ENCODE measurements around the gene GLIS2.
"Not testable (repeated sequence)": the region's sequence is repeated elsewhere in the genome, so short reads cannot be mapped to it uniquely, and the experiment has no call there.

The GLIS2 gene

GRCh38 chr16:4341250-4341649 is 25.4 kb downstream of the GLIS2 start:
- H3K4me1 ChIP-seq: no peaks in the 10 kb centered on the region
- H3K4me2 ChIP-seq (ENCODE audit: low read length): no peak overlapping the region
- no peak overlapping the region for H2AFZ ChIP-seq
- H3K9me3 ChIP-seq (ENCODE audit: control insufficient read depth, low read length): no peaks in the 10 kb centered on the region
- no peaks in the 10 kb centered on the region for H3K36me3 ChIP-seq (ENCODE audit: control insufficient read depth, insufficient read depth, low read length)
- H3K9ac ChIP-seq: no peak overlapping the region
- TF ChIP-seq CTCF (IDR thresholded peaks at IDR 0.05): no peak
- no peak overlapping the region for H3K4me3 ChIP-seq (ENCODE audit: low read depth, low read length)
- H3K79me2 ChIP-seq: peaks cover 24% of the 10 kb centered on the region
- H3K27ac ChIP-seq: no peak overlapping the region
- H3K27me3 ChIP-seq (ENCODE audit: control insufficient read depth, insufficient read depth, low read length): no peaks in the 10 kb centered on the region

DNA sequence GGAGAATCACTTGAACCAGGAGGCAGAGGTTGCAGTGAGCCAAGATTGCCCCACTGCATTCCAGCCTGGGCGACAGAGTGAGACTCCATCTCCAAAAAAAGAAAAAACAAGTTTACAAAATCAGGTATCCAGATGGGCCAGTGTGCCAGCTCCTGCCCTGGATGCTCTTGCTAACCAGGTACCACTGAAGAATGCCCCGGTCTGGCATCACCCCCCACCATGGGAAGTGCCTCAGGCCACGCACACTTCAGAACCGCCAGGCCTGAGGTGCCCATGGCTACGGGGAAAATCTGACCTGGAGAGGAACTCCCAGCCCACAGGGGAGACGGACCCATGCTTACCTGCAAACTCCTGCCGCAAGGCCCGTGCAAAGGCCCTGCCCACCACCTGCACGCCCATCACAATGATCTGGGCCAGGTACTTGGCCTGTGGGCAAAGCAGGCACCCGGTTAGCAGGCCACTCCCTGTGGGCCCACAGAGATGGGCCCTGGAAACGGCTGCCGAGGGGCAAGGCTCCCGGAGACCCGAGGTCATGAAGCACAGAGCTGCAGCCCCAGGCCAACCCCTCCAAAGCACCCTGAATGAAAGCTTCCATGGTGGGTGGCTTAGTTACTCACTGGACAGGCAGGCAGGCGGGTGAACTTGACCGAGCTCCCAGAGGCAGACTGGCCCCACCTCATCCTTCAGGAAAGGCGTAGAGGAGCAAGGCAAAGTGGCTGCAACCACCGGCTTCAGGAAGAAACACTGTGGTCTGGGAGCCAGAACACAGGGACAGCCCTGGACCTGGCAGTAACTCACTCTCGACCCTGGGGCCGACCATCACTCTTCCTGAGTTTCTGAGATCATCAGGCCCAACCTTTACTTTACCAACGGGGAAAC is 27.2 kb downstream of the GLIS2 start:
- Histone ChIP-seq H3K4me3 (ENCODE audit: low read depth, low read length) (no peak overlapping the region), H3K4me1 (no peaks in the 10 kb centered on the region), H3K9ac (no peak overlapping the region)

GRCh38 chr16:4344300-4344982 is 28.6 kb downstream of the GLIS2 start:
- H3K4me2 ChIP-seq (ENCODE audit: low read length); H3K4me3 ChIP-seq (ENCODE audit: low read depth, low read length); H3K9ac ChIP-seq; H3K27ac ChIP-seq; H3K27me3 ChIP-seq (ENCODE audit: control insufficient read depth, insufficient read depth, low read length); H3K9me3 ChIP-seq (ENCODE audit: control insufficient read depth, low read length); H3K36me3 ChIP-seq (ENCODE audit: control insufficient read depth, insufficient read depth, low read length); H2AFZ ChIP-seq; H3K4me1 ChIP-seq: not testable (repeated sequence)
- H3K79me2 ChIP-seq: peaks cover 24% of the 10 kb centered on the region

More for the DNA sequence above, 27.2 kb downstream of the GLIS2 start:
- Histone ChIP-seq H3K27ac (no peak overlapping the region), H3K36me3 (ENCODE audit: control insufficient read depth, insufficient read depth, low read length) (no peaks in the 10 kb centered on the region), H2AFZ (no peak overlapping the region), H3K4me2 (ENCODE audit: low read length) (no peak overlapping the region), H3K79me2 (peaks cover 24% of the 10 kb centered on the region), H3K27me3 (ENCODE audit: control insufficient read depth, insufficient read depth, low read length) (no peaks in the 10 kb centered on the region), H3K9me3 (ENCODE audit: control insufficient read depth, low read length) (no peaks in the 10 kb centered on the region)
- no peak for TF ChIP-seq CTCF (IDR thresholded peaks at IDR 0.05)

GRCh38 chr16:4344983-4345835 is 29.3 kb downstream of the GLIS2 start:
- Histone ChIP-seq H3K79me2 (peaks cover 24% of the 10 kb centered on the region), H3K4me3 (ENCODE audit: low read depth, low read length) (no peak overlapping the region), H3K4me1 (no peaks in the 10 kb centered on the region), H3K4me2 (ENCODE audit: low read length) (no peak overlapping the region), H3K9ac (no peak overlapping the region), H2AFZ (no peak overlapping the region), H3K27ac (no peak overlapping the region), H3K9me3 (ENCODE audit: control insufficient read depth, low read length) (no peaks in the 10 kb centered on the region), H3K27me3 (ENCODE audit: control insufficient read depth, insufficient read depth, low read length) (no peaks in the 10 kb centered on the region), H3K36me3 (ENCODE audit: control insufficient read depth, insufficient read depth, low read length) (no peaks in the 10 kb centered on the region)
- no peak for TF ChIP-seq CTCF (IDR thresholded peaks at IDR 0.05)
